Osteocyte (in vitro differentiated cells): Measurements from ENCODE around the gene FAM161B. TPM values are rescaled to one million over a fixed set of nuclear protein-coding genes. Genes with fewer than 3 reads are reported as not detected.
"Not testable (repeated sequence)": the region's sequence is repeated elsewhere in the genome, so short reads cannot be mapped to it uniquely, and the experiment has no call there.

ENCODE experiments used
- DNase-seq: peaks from one replicate; pipeline ENCODE4 v3.0.0; 2021; ENCODE audit warnings: mixed read lengths; ENCODE audit not compliant: unreplicated experiment; ENCODE audit errors: extremely low spot score
- H3K27ac Mint-ChIP-seq: one replicate; pipeline ENCODE4 v1.8.0; 2021; ENCODE audit warnings: mild to moderate bottlenecking, mixed read lengths; ENCODE audit not compliant: unreplicated experiment
- H3K27me3 Mint-ChIP-seq: one replicate; pipeline ENCODE4 v1.8.0; 2021; ENCODE audit warnings: mixed read lengths; ENCODE audit not compliant: unreplicated experiment
- H3K36me3 Mint-ChIP-seq: one replicate; pipeline ENCODE4 v1.8.0; 2021; ENCODE audit warnings: mixed read lengths; ENCODE audit not compliant: unreplicated experiment
- H3K4me1 Mint-ChIP-seq: one replicate; pipeline ENCODE4 v1.8.0; 2021; ENCODE audit warnings: mixed read lengths; ENCODE audit not compliant: unreplicated experiment
- H3K4me3 Mint-ChIP-seq: one replicate; pipeline ENCODE4 v1.8.0; 2021; ENCODE audit warnings: mild to moderate bottlenecking, moderate library complexity, mixed read lengths; ENCODE audit not compliant: unreplicated experiment
- H3K9me3 Mint-ChIP-seq: one replicate; pipeline ENCODE4 v1.8.0; 2021; ENCODE audit warnings: mixed read lengths; ENCODE audit not compliant: unreplicated experiment
- CTCF ChIP-seq: fragments of 200-600 bp; sonication (generic); IDR thresholded peaks from 2 replicates; pipeline ENCODE4 v1.5.0; 2021; ENCODE audit warnings: antibody characterized with exemption, mild to moderate bottlenecking, moderate library complexity
- total RNA-seq: library from RNA; stranded (reverse); gene quantifications from 2 replicates; pipeline ENCODE4 v1.2.1, GENCODE V29; 2021

Gene FAM161B
- total RNA-seq, 1 donor from 2014 or later: 5.8 TPM

GRCh38 chr14:73903028-73903427 lies 46.9 kb downstream of the FAM161B start:
- H3K4me1 Mint-ChIP-seq: no peaks in the 10 kb centered on the region
- H3K9me3 Mint-ChIP-seq: no peaks in the 10 kb centered on the region
- DNase-seq: no peak
- H3K27ac Mint-ChIP-seq: no peak overlapping the region
- H3K4me3 Mint-ChIP-seq: no peak overlapping the region
- peaks cover 35% of the 10 kb centered on the region for H3K36me3 Mint-ChIP-seq
- no peak for TF ChIP-seq CTCF
- H3K27me3 Mint-ChIP-seq: no peaks in the 10 kb centered on the region

DNA sequence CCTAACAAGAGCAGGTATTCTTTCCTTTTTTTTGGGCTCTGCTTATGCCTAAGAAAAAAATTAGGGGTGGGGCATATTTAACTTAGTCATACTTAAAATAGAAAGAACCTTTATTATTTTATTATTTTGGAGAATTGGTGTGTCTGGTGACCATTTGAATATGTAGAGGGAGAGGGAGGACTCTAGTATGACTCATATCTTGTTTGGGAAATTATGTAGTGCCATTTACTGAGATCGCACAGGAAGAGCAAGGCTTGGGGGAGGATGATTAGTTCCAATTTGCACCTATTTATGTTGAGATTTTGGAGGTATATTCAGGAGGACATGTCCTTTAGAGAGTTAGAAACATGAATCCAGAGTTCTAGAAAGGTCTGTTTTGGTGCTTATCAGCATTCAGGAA lies 53.4 kb downstream of the FAM161B start:
- Mint-ChIP-seq H3K4me1 (peaks cover 2% of the 10 kb centered on the region), H3K9me3 (no peaks in the 10 kb centered on the region), H3K36me3 (peaks cover 42% of the 10 kb centered on the region), H3K27me3 (no peaks in the 10 kb centered on the region), H3K27ac (no peak overlapping the region), H3K4me3 (no peak overlapping the region)
- DNase-seq: no peak
- no peak for TF ChIP-seq CTCF

DNA sequence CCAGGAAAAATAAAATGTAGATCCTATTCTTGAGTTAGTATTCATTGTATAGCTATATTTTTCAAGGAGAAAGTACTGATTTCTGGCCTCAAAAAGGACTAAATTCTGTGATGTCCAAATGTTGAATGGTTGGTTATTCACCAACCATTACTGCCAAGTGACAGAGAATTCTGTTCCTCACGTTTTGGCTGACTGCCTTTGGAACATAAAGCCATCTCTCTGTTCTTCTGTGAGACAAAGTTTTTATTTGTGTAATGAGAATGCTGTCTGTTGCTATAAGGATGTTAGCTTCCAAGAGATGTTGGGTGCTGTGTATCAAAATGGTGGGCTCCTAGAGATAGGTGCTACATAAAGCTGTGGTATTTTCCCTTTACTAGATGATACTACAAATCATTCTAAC lies 54.0 kb downstream of the FAM161B start:
- no peak for DNase-seq
- Mint-ChIP-seq H3K36me3 (peaks cover 42% of the 10 kb centered on the region), H3K4me3 (no peak overlapping the region), H3K4me1 (peaks cover 2% of the 10 kb centered on the region), H3K27ac (no peak overlapping the region), H3K27me3 (no peaks in the 10 kb centered on the region), H3K9me3 (no peaks in the 10 kb centered on the region)
- TF ChIP-seq CTCF: no peak

DNA sequence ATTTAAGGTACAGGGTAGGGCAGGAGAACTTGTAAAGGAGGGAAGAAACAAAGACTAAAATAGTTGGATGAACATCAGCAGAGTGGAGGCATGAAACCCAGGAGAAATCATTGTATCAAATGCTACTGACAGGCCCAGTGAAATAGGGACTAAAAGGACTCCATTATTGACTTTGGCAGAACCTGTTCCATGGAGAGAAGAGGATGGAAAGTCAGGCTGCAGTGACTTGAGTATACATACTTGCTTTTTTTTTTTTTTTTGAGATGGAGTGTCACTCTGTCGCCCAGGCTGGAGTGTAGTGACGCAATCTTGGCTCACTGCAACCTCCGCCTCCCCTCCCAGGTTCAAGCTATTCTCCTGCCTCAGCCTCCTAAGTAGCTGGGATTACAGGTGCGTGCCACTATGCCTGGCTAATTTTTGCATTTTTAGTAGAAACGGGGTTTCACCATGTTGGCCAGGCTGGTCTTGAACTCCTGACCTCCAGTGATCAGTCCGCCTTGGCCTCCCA lies 55.7 kb downstream of the FAM161B start:
- H3K9me3 Mint-ChIP-seq, DNase-seq, H3K4me3 Mint-ChIP-seq, H3K27ac Mint-ChIP-seq, H3K4me1 Mint-ChIP-seq, H3K27me3 Mint-ChIP-seq: not testable (repeated sequence)
- peaks cover 37% of the 10 kb centered on the region for H3K36me3 Mint-ChIP-seq

DNA sequence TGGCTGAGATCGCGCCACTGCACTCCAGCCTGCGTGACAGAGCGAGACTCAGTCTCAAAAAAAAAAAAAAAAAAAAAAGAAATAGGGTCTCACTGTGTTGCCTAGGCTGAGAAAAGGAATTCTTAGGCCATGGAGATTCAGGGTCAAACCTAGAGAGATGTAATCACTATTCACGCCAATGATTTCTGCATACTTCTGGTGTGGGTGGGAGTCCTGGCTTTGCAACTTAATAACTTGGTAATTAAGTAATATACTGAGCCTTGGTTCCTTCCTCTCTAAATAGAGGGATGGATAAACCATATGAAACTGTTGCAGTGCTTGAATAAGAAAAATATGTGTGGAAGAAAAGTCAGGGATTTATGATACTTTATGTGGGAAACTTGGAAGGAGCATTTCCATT lies 60.5 kb downstream of the FAM161B start:
- H3K4me3 Mint-ChIP-seq: no peak overlapping the region
- peaks cover 9% of the 10 kb centered on the region for H3K36me3 Mint-ChIP-seq
- no peak for DNase-seq
- no peak for TF ChIP-seq CTCF
- no peak overlapping the region for H3K27ac Mint-ChIP-seq
- H3K27me3 Mint-ChIP-seq: no peaks in the 10 kb centered on the region
- H3K9me3 Mint-ChIP-seq: no peaks in the 10 kb centered on the region
- H3K4me1 Mint-ChIP-seq: peaks cover 45% of the 10 kb centered on the region

GRCh38 chr14:73888971-73889370 lies 60.9 kb downstream of the FAM161B start:
- no peak overlapping the region for H3K27ac Mint-ChIP-seq
- H3K4me3 Mint-ChIP-seq: peak overlapping the region; percentile 92
- no peaks in the 10 kb centered on the region for H3K27me3 Mint-ChIP-seq
- H3K36me3 Mint-ChIP-seq: peaks cover 7% of the 10 kb centered on the region
- TF ChIP-seq CTCF: no peak
- DNase-seq: no peak
- H3K9me3 Mint-ChIP-seq: no peaks in the 10 kb centered on the region
- H3K4me1 Mint-ChIP-seq: peaks cover 45% of the 10 kb centered on the region
